Stimulated activated CD8-positive, alpha-beta memory T cell treated with anti-CD3 and anti-CD28 coated beads, Interleukin-12 subunit alpha, Interleukin-12 subunit beta, amount 100 ng/mL, for 1 hour (primary cell): ENCODE results near the gene RASSF7.
"Not testable (repeated sequence)": the region's sequence is repeated elsewhere in the genome, so short reads cannot be mapped to it uniquely, and the experiment has no call there.

ENCODE experiments used
- DNase-seq: peaks from one replicate; pipeline ENCODE4 v3.0.0-alpha.2; 2020; ENCODE audit warnings: low read depth

The RASSF7 gene

GRCh38 chr11:560305-561147 is at the start of gene RASSF7, which contains the start of gene LMNTD2:
Gene RASSF7, plus strand, starts transcription at chr11:560970. Its CDS starts 799 bp downstream, at chr11:561769.
Gene LMNTD2, minus strand, starts transcription at chr11:560738. Its CDS starts 22 bp downstream, at chr11:560716.
- peak; percentile 91 for DNase-seq

GRCh38 chr11:512761-513595 is 47.8 kb upstream of the RASSF7 start:
- no peak for DNase-seq

GRCh38 chr11:514606-515005 is 46.2 kb upstream of the RASSF7 start:
- no peak for DNase-seq

GRCh38 chr11:515131-515530 is 45.6 kb upstream of the RASSF7 start:
- DNase-seq, result no peak

DNA sequence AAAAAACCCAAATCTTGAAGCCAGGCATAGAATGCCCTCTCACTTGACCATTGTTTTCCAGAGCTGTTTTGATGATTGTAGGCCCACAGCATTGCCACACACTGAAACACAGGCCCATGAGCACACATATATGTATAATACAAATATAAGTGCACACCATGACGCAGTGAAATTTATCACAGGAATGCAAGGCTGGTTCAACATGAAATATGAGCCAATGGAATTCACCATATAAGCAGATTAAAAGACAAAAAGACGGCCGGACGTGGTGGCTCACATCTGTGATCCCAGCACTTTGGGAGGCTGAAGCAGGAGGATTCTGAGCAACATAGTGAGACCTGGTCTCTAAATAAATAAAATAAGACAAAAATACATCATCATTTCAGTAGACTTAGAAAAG is 44.4 kb upstream of the RASSF7 start:
- DNase-seq, result no peak

GRCh38 chr11:516918-517685 is 43.7 kb upstream of the RASSF7 start:
- DNase-seq, result not testable (repeated sequence)

DNA sequence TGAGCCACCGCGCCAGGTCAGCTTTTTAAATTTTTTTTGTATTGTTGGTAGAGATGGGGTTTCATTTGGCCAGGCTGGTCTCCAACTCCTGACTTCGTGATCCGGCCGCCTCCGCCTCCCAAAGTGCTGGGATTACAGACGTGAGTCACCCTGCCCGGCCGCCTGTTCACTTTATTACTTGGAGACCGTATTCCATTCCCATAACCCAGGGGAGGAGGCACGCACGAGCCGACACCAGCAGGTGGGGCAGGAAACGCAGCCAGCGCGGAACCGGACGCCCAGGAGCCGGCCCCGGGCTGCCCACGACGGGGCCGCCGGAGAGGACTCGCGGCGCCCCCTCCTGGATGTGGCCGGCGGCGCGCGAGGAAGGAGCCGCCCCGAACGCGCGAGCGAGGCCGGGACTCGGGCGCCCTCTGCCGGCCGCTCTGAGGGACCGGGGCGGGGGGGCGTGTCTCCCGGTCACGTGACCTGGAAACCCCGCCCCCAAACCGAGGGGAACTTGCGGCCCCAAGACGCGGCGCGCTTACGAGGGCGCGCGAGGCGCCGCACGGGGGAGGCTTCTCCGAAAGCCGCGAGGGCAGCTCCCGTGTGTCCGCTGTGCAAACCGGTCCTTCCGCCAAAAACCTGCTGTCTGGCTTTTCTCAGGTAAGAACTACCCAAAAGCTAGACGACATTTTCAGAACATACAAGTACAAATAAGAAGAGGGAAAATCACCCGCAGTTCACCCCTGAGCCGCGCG is 42.1 kb upstream of the RASSF7 start:
- peak; percentile 75 for DNase-seq

DNA sequence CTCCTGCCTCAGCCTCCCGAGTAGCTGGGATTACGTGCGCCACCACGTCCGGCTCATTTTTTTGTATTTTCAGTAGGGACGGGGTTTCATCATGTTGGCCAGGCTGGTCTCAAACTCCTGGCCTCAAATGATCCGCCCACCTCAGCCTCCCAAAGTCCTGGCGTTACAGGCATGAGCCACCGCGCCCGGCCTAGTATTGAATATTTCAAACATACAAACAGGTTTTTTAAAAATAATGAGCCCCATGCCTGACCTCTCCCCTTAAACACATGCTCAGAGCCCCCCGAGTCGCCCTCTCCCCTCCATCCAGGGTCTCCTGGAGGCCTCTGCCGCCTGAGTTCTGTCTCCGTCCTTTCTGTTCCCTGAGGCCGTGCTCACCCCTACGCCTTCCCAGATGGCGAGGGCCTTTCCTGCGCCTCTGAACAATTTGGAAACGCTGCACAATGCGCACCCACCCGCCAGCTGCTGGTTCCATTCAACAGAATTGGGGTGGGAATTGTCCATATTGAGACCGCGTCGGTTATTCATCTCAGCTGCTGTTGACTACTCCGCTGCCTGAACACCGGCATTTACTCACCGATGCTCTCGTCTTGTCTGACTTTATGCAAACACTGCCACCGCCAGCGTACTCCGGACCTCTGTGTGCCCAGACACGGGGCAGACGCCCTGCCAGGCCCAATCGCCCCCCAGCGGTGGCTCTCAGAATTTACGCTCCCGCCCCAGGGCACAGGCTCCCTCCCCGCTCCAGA is 40.2 kb upstream of the RASSF7 start:
- no peak for DNase-seq

DNA sequence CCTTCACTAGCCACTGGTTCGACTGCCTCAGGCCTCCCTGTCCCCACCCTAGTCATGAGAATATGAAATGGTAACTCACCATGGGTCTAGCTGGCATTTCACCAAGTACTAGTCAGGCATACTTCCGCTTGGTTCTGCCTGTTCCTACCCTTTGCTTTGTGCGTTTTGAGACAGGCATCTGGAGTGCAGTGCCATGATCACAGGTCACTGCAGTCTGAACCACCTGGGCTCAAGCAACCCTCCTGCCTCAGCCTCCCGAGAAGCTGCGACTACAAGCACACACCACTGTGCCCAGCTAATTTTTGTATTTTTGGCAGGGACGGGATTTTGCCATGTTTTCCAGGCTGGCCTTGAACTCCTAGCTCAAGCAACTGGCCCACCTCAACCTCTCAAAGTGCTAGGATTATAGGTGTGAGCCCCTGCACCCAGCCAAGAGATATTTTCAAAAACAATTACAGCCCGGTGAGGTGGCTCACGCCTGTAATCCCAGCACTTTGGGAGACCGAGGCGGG is 39.5 kb upstream of the RASSF7 start:
- DNase-seq, result no peak

GRCh38 chr11:526192-526591 is 34.6 kb upstream of the RASSF7 start:
- no peak for DNase-seq

GRCh38 chr11:528166-528814 is 32.5 kb upstream of the RASSF7 start:
- no peak for DNase-seq

- DNase-seq, result no peak
Observed at GRCh38 chr11:528815-529727, 31.7 kb upstream of the RASSF7 start.

GRCh38 chr11:529728-530411 is 30.9 kb upstream of the RASSF7 start:
- no peak for DNase-seq

DNA sequence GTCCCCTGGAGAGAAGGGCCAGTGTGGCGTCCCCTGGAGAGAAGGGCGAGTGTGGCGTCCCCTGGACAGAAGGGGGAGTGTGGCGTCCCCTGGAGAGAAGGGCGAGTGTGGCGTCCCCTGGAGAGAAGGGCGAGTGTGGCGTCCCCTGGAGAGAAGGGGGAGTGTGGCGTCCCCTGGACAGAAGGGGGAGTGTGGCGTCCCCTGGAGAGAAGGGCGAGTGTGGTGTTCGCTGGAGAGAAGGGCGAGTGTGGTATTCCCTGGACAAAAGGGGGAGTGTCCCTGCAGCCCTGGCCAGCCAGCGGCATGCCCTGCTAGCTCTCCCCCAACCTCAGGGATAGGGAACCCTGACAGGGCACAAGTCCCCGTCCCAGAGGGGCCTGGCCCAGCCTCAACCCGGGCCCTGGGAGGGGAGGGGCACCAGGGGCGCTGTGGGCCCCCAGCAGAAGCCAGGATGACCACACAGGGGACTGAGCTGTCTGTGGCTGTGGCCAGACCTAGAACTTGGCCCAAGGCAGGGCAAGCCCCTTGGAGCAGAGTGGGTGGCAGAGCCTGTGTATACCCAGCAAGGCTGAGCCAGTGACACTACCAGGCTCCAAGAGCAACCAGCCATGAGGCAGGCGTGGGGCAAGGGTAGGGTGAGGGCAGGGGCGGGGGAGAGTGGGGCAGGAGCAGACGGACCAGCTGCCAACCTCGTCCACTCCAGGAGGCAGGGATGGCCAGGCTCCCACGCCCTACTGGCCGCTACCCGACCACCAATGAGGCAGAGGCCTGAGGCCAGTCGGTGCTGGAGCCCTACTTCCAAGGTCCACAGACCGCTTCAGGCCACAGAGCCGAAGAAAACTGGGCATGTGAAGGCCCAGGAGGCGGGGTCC is 29.6 kb upstream of the RASSF7 start:
- DNase-seq, result no peak

DNA sequence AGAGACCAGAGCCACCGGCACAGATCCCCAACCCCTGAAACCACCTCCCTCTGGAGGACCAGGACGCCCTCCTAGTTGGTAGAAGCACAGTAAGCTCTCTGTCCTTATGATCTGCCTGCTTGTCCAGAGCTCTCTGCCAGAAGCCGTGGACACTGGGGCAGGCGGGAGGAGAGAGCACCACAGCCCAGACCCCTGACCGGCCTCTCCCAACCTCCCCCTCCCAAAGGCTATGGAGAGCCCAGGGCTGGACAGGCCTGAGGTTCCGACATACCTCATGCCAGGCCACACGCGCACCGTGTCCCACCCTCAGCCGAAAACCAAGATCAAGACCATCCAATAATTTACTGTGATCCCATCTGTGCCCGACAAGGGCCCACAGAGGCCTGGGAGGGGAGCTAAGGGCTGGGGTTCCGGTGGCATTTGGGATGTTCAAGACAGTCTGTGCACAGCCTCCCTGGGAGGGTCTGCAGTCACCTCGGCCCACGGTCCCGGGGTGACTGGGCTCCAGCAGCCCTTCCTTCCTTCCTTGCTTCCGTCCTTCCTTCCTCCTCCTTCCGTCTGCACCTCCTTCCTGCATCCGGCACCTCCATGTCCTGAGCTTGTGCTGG is 28.7 kb upstream of the RASSF7 start:
- no peak for DNase-seq

DNA sequence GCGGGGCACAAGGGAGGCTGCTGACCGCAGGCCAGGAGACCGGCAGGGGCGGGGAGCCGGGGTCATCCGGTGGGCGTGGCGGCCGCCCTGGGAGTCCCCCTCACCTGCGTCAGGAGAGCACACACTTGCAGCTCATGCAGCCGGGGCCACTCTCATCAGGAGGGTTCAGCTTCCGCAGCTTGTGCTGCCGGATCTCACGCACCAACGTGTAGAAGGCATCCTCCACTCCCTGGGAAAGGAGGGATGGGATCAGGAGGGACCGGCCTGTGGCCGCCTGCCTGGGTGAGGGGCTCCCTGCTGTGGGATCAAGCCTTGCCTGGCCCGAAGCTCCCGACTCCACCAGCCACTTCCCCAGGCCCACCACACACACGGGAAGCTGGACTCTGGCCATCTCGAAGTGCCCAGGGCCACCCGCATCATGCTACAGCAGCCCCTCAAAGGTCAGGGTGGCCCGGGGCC is 28.2 kb upstream of the RASSF7 start:
- DNase-seq, result no peak
